ENCODE results near the gene CBFA2T3.

CBFA2T3 gene

DNA sequence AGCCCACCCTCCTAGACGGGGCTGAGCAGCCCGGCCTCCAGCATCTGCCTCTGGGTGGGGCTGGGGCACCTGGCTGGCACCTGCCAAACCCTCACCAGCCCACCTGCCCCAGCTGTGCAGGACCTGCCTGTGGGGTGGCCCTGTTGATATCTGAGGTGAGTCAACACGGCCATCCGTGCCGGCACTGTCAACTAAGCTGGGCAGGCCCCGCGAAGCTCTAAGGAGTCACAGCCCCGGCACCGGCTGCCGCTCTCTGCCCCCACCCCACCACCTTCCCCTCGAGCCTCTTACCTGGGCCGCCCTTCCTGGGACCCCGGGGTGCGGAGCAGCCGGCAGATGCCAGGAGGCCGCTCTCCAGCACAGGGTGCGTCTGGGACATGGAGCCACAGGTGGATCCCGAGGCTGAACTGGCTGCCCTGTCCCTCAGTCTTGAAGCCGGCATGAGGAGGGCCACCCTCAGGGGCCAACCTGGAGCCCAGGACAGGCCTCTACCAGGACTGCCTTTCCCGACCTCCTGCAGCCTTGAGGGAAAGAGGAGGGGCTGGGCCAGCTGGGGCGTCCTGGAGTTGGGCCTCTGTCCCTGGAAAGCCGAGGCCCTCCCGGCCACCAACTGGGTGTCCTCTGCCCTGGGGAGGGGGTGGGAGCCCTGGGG is 515 bp downstream of the CBFA2T3 start:
- TF ChIP-seq TEAD4 (IDR thresholded peaks at IDR 0.05) (no peak), CEBPB (IDR thresholded peaks at IDR 0.05) (no peak), TCF12 (IDR thresholded peaks at IDR 0.05; ENCODE audit: low read depth) (no peak), EP300 (IDR thresholded peaks at IDR 0.05; ENCODE audit: borderline replicate concordance) (no peak), FOXM1 (IDR thresholded peaks at IDR 0.05; ENCODE audit: borderline replicate concordance, low read depth) (no peak)
- TF ChIP-seq, protein P1, sequence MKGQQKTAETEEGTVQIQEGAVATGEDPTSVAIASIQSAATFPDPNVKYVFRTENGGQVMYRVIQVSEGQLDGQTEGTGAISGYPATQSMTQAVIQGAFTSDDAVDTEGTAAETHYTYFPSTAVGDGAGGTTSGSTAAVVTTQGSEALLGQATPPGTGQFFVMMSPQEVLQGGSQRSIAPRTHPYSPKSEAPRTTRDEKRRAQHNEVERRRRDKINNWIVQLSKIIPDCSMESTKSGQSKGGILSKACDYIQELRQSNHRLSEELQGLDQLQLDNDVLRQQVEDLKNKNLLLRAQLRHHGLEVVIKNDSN (IDR thresholded peaks at IDR 0.05), result no peak

GRCh38 chr16:88975511-88976061 is 1.4 kb downstream of the CBFA2T3 start:
- TF ChIP-seq CREB1 (IDR thresholded peaks at IDR 0.05; ENCODE audit: low read depth), result no peak
- TF ChIP-seq TCF12 (IDR thresholded peaks at IDR 0.05; ENCODE audit: low read depth), result no peak
- no peak for TF ChIP-seq EP300 (IDR thresholded peaks at IDR 0.05; ENCODE audit: borderline replicate concordance)
- no peak for TF ChIP-seq TEAD4 (IDR thresholded peaks at IDR 0.05)
- TF ChIP-seq FOXM1 (IDR thresholded peaks at IDR 0.05; ENCODE audit: borderline replicate concordance, low read depth), result no peak
- no peak for TF ChIP-seq REST (IDR thresholded peaks at IDR 0.05; ENCODE audit: low read depth)
- no peak for TF ChIP-seq EGR1 (IDR thresholded peaks at IDR 0.05)
- TF ChIP-seq ZBTB7A (IDR thresholded peaks at IDR 0.05; ENCODE audit: low read depth), result no peak
- TF ChIP-seq MAX (IDR thresholded peaks at IDR 0.05), result no peak
- TF ChIP-seq CEBPB (IDR thresholded peaks at IDR 0.05), result no peak
- no peak for TF ChIP-seq YY1 (IDR thresholded peaks at IDR 0.05; ENCODE audit: low read depth)

GRCh38 chr16:88974916-88975215 is 2.1 kb downstream of the CBFA2T3 start:
- TF ChIP-seq EGR1 (IDR thresholded peaks at IDR 0.05) (no peak), TCF12 (IDR thresholded peaks at IDR 0.05; ENCODE audit: low read depth) (no peak), MAX (IDR thresholded peaks at IDR 0.05) (no peak), REST (IDR thresholded peaks at IDR 0.05; ENCODE audit: low read depth) (no peak), TAF1 (IDR thresholded peaks at IDR 0.05; ENCODE audit: low read depth) (no peak), CREB1 (IDR thresholded peaks at IDR 0.05; ENCODE audit: low read depth) (no peak), EP300 (IDR thresholded peaks at IDR 0.05; ENCODE audit: borderline replicate concordance) (no peak)
- TF ChIP-seq, protein P1 (IDR thresholded peaks at IDR 0.05), result no peak

- TF ChIP-seq CREB1 (IDR thresholded peaks at IDR 0.05; ENCODE audit: low read depth) (no peak), REST (IDR thresholded peaks at IDR 0.05; ENCODE audit: low read depth) (no peak), CEBPB (IDR thresholded peaks at IDR 0.05) (no peak), EGR1 (IDR thresholded peaks at IDR 0.05) (no peak), TAF1 (IDR thresholded peaks at IDR 0.05; ENCODE audit: low read depth) (no peak), YY1 (IDR thresholded peaks at IDR 0.05; ENCODE audit: low read depth) (no peak), ZBTB7A (IDR thresholded peaks at IDR 0.05; ENCODE audit: low read depth) (no peak), MAX (IDR thresholded peaks at IDR 0.05) (no peak), EP300 (IDR thresholded peaks at IDR 0.05; ENCODE audit: borderline replicate concordance) (no peak), FOXM1 (IDR thresholded peaks at IDR 0.05; ENCODE audit: borderline replicate concordance, low read depth) (no peak), RAD21 (IDR thresholded peaks at IDR 0.05; ENCODE audit: low read depth) (no peak), TCF12 (IDR thresholded peaks at IDR 0.05; ENCODE audit: low read depth) (no peak), NFIC (IDR thresholded peaks at IDR 0.05) (no peak)
- TF ChIP-seq, protein P1 (IDR thresholded peaks at IDR 0.05), result no peak
These were observed 2.7 kb downstream of the CBFA2T3 start for GRCh38 chr16:88974080-88974915.
